Measurements from ENCODE around the gene DPY19L3.
A peak's percentile ranks its signal among the peaks of the same experiment; 100 is the strongest.
"Not testable (repeated sequence)": the region's sequence is repeated elsewhere in the genome, so short reads cannot be mapped to it uniquely, and the experiment has no call there.

DPY19L3 gene

GRCh38 chr19:32368787-32369186 is 36.8 kb upstream of the DPY19L3 start:
- no peak overlapping the region for H3K4me3 ChIP-seq (ENCODE audit: low read length)
- no peaks in the 10 kb centered on the region for H3K9me3 ChIP-seq (ENCODE audit: insufficient read depth, low read depth, low read length)
- no peak overlapping the region for H3K9ac ChIP-seq (ENCODE audit: low read depth, low read length)
- H3K27me3 ChIP-seq (ENCODE audit: insufficient read depth, low read length): no peaks in the 10 kb centered on the region
- H3K36me3 ChIP-seq (ENCODE audit: insufficient read depth, low read length): peaks cover 70% of the 10 kb centered on the region
- no peak overlapping the region for H3K27ac ChIP-seq (ENCODE audit: low read depth, low read length)
- WGBS: 98% methylated on average over 2 of the region's 2 CpGs
- H3K4me1 ChIP-seq (ENCODE audit: insufficient read depth, low read length): peaks cover 3% of the 10 kb centered on the region; the same call in 1 of the 2 replicates

GRCh38 chr19:32372726-32373517 is 32.6 kb upstream of the DPY19L3 start:
- no peak overlapping the region; the same call in 1 of the 2 replicates for H3K9ac ChIP-seq (ENCODE audit: low read depth, low read length)
- H3K27me3 ChIP-seq (ENCODE audit: insufficient read depth, low read length): no peaks in the 10 kb centered on the region
- H3K36me3 ChIP-seq (ENCODE audit: insufficient read depth, low read length): peaks cover 60% of the 10 kb centered on the region
- WGBS: 95% methylated on average over 6 of the region's 7 CpGs
- H3K27ac ChIP-seq (ENCODE audit: low read depth, low read length): peak overlapping the region; percentile 51
- no peak overlapping the region for H3K4me3 ChIP-seq (ENCODE audit: low read length)
- H3K4me1 ChIP-seq (ENCODE audit: insufficient read depth, low read length): peaks cover 7% of the 10 kb centered on the region; the same call in 1 of the 2 replicates
- no peaks in the 10 kb centered on the region for H3K9me3 ChIP-seq (ENCODE audit: insufficient read depth, low read depth, low read length)

- peaks cover 62% of the 10 kb centered on the region for H3K36me3 ChIP-seq (ENCODE audit: insufficient read depth, low read length)
- WGBS: 90% methylated on average over 10 of the region's 10 CpGs
- no peak overlapping the region; the same call in 1 of the 2 replicates for H3K9ac ChIP-seq (ENCODE audit: low read depth, low read length)
- peaks cover 7% of the 10 kb centered on the region; the same call in 1 of the 2 replicates for H3K4me1 ChIP-seq (ENCODE audit: insufficient read depth, low read length)
- H3K27me3 ChIP-seq (ENCODE audit: insufficient read depth, low read length): no peaks in the 10 kb centered on the region
- H3K4me3 ChIP-seq (ENCODE audit: low read length): no peak overlapping the region
- H3K9me3 ChIP-seq (ENCODE audit: insufficient read depth, low read depth, low read length): no peaks in the 10 kb centered on the region
- peak overlapping the region; percentile 51 for H3K27ac ChIP-seq (ENCODE audit: low read depth, low read length)
Measured at GRCh38 chr19:32373585-32374295, 31.8 kb upstream of the DPY19L3 start.

GRCh38 chr19:32374362-32374761 is 31.2 kb upstream of the DPY19L3 start:
- not testable (repeated sequence) for H3K4me1 ChIP-seq (ENCODE audit: insufficient read depth, low read length); H3K4me3 ChIP-seq (ENCODE audit: low read length); H3K27ac ChIP-seq (ENCODE audit: low read depth, low read length); H3K9me3 ChIP-seq (ENCODE audit: insufficient read depth, low read depth, low read length); H3K9ac ChIP-seq (ENCODE audit: low read depth, low read length); H3K27me3 ChIP-seq (ENCODE audit: insufficient read depth, low read length)
- WGBS: 86% methylated on average over 3 of the region's 3 CpGs
- H3K36me3 ChIP-seq (ENCODE audit: insufficient read depth, low read length): peaks cover 64% of the 10 kb centered on the region

- 94% methylated on average over 9 of the region's 9 CpGs for WGBS
- H3K9ac ChIP-seq (ENCODE audit: low read depth, low read length); H3K9me3 ChIP-seq (ENCODE audit: insufficient read depth, low read depth, low read length); H3K4me3 ChIP-seq (ENCODE audit: low read length); H3K4me1 ChIP-seq (ENCODE audit: insufficient read depth, low read length); H3K27me3 ChIP-seq (ENCODE audit: insufficient read depth, low read length); H3K27ac ChIP-seq (ENCODE audit: low read depth, low read length): not testable (repeated sequence)
- peaks cover 73% of the 10 kb centered on the region for H3K36me3 ChIP-seq (ENCODE audit: insufficient read depth, low read length)
Measured at GRCh38 chr19:32377088-32377487, 28.5 kb upstream of the DPY19L3 start.

- H3K27ac ChIP-seq (ENCODE audit: low read depth, low read length): no peak overlapping the region
- H3K36me3 ChIP-seq (ENCODE audit: insufficient read depth, low read length): peaks cover 83% of the 10 kb centered on the region
- WGBS: 99% methylated on average over 3 of the region's 3 CpGs
Measured at GRCh38 chr19:32380269-32380668, 25.3 kb upstream of the DPY19L3 start.

GRCh38 chr19:32387701-32388392 is 17.7 kb upstream of the DPY19L3 start:
- Histone ChIP-seq H3K27ac (ENCODE audit: low read depth, low read length) (no peak overlapping the region), H3K4me3 (ENCODE audit: low read length) (no peak overlapping the region), H3K9me3 (ENCODE audit: insufficient read depth, low read depth, low read length) (no peaks in the 10 kb centered on the region), H3K36me3 (ENCODE audit: insufficient read depth, low read length) (peaks cover 31% of the 10 kb centered on the region), H3K4me1 (ENCODE audit: insufficient read depth, low read length) (no peaks in the 10 kb centered on the region), H3K9ac (ENCODE audit: low read depth, low read length) (no peak overlapping the region), H3K27me3 (ENCODE audit: insufficient read depth, low read length) (no peaks in the 10 kb centered on the region)
- 94% methylated on average over 4 of the region's 7 CpGs for WGBS

More at GRCh38 chr19:32380269-32380668, 25.3 kb upstream of the DPY19L3 start:
- Histone ChIP-seq H3K4me3 (ENCODE audit: low read length) (no peak overlapping the region), H3K27me3 (ENCODE audit: insufficient read depth, low read length) (no peaks in the 10 kb centered on the region), H3K4me1 (ENCODE audit: insufficient read depth, low read length) (no peaks in the 10 kb centered on the region), H3K9ac (ENCODE audit: low read depth, low read length) (no peak overlapping the region), H3K9me3 (ENCODE audit: insufficient read depth, low read depth, low read length) (no peaks in the 10 kb centered on the region)

- WGBS: 99% methylated on average over 2 of the region's 3 CpGs
- Histone ChIP-seq H3K27me3 (ENCODE audit: insufficient read depth, low read length) (no peaks in the 10 kb centered on the region), H3K9ac (ENCODE audit: low read depth, low read length) (no peak overlapping the region), H3K4me3 (ENCODE audit: low read length) (no peak overlapping the region), H3K9me3 (ENCODE audit: insufficient read depth, low read depth, low read length) (no peaks in the 10 kb centered on the region), H3K4me1 (ENCODE audit: insufficient read depth, low read length) (no peaks in the 10 kb centered on the region), H3K27ac (ENCODE audit: low read depth, low read length) (no peak overlapping the region), H3K36me3 (ENCODE audit: insufficient read depth, low read length) (peaks cover 25% of the 10 kb centered on the region)
Measured at GRCh38 chr19:32388393-32388855, 17.1 kb upstream of the DPY19L3 start.

- Histone ChIP-seq H3K4me1 (ENCODE audit: insufficient read depth, low read length) (no peaks in the 10 kb centered on the region), H3K27me3 (ENCODE audit: insufficient read depth, low read length) (no peaks in the 10 kb centered on the region), H3K36me3 (ENCODE audit: insufficient read depth, low read length) (peaks cover 10% of the 10 kb centered on the region; the same call in 1 of the 2 replicates), H3K27ac (ENCODE audit: low read depth, low read length) (no peak overlapping the region), H3K9ac (ENCODE audit: low read depth, low read length) (no peak overlapping the region), H3K4me3 (ENCODE audit: low read length) (no peak overlapping the region), H3K9me3 (ENCODE audit: insufficient read depth, low read depth, low read length) (no peaks in the 10 kb centered on the region)
- 94% methylated on average over 3 of the region's 3 CpGs for WGBS
Measured at GRCh38 chr19:32392901-32393300, 12.7 kb upstream of the DPY19L3 start.

- Histone ChIP-seq H3K9me3 (ENCODE audit: insufficient read depth, low read depth, low read length) (no peaks in the 10 kb centered on the region), H3K36me3 (ENCODE audit: insufficient read depth, low read length) (peaks cover 12% of the 10 kb centered on the region; the same call in 1 of the 2 replicates), H3K27ac (ENCODE audit: low read depth, low read length) (no peak overlapping the region), H3K4me3 (ENCODE audit: low read length) (no peak overlapping the region), H3K27me3 (ENCODE audit: insufficient read depth, low read length) (no peaks in the 10 kb centered on the region), H3K9ac (ENCODE audit: low read depth, low read length) (no peak overlapping the region), H3K4me1 (ENCODE audit: insufficient read depth, low read length) (no peaks in the 10 kb centered on the region)
- 87% methylated on average over 6 of the region's 6 CpGs for WGBS
Measured at GRCh38 chr19:32396046-32396652, 9.4 kb upstream of the DPY19L3 start.

Measured in HUES64 (cell line).